Stimulated activated CD8-positive, alpha-beta memory T cell treated with anti-CD3 and anti-CD28 coated beads, Interleukin-2, amount 100 ng/mL, for 1 hour (primary cell): ENCODE results near the gene UTP4.

Experiments used
- DNase-seq, 2 donors: peaks; one replicate each; pipeline ENCODE4 v3.0.0-alpha.2; 2020; ENCODE audit warnings: low read depth in 2 of 2

Gene UTP4

DNA sequence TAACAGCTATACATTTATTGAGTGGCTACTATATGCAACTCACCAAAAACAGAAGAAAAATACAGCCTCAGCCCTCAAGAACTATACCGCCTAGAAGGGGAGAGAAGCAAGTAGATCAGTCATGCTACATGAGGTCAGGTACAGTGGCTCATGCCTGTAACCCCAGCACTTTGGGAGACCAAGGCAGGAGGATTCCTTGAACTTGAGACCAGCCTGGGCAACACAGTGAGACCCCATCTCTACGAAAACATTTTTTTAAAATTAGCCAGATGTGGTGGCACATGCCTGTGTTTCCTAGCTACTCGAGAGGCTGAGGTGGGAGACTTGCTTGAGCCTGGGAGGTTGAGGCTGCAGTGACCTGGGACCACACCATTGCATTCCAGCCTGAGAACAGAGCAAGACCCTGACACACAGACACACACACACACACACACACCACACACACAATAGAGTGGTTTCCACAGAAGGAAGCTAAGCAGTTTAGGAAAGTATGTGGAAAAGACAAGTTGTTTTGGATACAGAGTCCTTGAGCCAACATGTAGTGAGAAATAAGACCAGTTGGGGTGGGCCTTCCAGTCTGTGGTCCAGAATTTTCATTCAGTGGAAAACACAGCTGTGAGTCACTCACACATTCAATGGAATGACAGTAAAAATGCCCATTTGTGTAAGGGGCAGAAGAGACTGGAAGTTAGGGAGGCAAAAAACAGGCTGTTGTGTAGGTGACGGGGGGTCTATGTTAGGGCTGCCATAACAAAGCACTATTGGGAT lies 43.8 kb downstream of the UTP4 start:
- DNase-seq = no peak

DNA sequence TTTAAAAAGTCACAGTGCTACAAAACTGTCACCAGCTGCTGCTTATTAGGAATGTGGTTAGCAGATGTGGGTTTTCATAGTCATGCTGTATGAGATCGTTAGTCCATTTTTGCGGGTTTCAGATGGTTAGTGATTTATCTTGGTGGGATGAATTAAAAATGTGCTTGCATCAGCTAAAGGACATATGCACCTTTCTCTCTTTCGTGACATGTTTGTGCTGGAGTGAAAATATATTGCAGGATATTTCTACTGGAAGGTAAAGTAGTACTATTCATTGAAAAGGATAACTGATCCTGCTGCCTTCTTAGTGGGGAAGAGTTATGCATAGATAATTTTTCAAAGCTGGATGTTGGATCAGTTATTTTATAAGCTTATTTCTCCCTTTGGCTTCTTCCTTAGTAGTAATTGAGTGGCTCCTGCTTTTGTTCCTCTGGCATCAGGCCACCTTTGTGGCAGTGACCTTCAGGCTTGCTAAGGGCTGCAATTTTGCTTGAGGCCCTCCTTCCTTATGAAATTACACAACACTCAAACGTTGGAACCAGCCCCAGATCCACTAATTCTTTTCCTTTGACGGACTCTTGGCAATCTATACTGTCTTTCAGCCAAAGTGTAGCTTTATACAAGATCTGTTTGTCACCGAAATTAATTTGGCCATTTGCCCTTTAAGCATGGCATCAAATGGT lies 47.0 kb downstream of the UTP4 start:
- DNase-seq = no peak

DNA sequence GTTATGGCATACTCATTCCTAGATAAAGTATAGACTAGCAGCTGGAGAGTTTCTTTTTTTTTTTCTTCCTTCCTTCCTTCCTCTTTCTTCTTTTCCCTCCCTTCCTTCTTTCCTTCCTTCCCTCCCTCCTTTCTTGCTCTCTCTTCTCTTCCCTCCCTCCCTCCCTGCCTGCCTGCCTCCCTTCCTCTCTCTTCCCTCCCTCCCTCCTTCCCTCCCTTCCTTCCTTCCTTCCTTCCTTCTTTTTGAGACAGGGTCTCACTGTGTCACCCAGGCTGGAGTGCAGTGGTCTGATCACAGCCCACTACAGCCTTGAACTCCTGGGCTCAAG lies 47.5 kb downstream of the UTP4 start:
- no peak for DNase-seq

DNA sequence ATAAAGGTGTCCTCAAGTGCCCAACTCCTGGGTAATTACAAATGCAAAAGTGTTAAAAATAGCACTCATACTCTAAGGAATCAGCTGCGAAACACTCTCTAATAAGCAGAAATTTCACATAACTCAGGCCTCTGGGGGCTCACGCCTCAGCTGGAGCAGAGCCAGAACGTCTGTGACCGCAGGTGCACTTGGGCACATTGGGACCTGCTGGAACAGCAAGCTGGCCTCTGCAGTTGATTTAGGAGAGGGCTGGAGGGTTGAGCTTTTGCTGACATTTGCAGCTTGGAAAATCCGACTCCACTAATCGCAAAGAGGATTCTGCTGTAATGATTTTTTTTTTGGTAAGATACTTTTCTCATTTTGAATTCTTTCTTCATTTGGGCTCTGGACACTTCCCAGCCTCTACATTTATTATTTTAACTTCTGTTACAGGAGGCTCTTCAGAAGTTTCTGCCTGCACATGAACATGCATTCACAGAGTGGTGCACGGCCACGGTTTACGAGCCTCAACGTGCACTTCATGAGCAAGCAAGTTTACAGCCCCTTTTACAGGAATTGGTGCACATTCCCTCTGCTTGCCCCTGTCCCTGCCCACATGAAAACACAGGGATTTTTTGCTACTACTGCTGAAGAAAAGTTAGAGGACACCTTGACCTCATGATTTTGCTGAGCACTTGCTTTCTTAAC lies 50.4 kb downstream of the UTP4 start:
- no peak for DNase-seq

DNA sequence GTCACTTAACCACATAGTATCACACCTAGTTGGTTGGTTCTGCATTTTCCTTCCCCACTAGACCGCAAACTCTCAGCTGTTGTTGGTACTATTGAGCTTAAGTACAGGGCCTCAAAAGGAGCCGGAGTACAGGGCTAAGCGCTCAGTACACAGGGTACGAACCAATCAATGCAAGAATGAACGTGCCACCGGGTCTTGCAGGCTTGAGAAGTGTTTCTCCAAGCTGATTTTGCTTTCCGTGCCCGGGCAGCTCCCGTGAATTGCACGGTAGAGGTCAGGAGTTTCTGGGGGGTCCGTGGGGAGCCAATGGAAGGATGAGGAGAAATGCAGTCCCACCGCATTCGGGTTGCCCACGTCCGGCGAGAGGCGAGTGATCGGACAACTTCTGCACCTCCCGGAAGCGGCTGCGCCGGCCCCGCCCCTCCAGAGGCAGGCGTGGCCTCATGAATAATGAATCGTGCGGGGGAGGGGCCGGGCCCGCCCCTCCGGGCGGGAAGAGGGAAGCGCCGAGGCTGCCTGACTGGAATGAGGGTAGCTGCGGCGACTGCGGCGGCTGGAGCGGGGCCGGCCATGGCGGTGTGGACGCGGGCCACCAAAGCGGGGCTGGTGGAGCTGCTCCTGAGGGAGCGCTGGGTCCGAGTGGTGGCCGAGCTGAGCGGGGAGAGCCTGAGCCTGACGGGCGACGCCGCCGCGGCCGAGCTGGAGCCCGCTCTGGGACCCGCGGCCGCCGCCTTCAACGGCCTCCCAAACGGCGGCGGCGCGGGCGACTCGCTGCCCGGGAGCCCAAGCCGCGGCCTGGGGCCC lies 54.4 kb downstream of the UTP4 start, which contains the start of gene SNTB2:
SNTB2 (plus strand) TSS at position 523 of the 804 bp plus-strand sequence; CDS start at position 526, 3 bp downstream.
- peak; percentile 50 to 64 for DNase-seq

DNA sequence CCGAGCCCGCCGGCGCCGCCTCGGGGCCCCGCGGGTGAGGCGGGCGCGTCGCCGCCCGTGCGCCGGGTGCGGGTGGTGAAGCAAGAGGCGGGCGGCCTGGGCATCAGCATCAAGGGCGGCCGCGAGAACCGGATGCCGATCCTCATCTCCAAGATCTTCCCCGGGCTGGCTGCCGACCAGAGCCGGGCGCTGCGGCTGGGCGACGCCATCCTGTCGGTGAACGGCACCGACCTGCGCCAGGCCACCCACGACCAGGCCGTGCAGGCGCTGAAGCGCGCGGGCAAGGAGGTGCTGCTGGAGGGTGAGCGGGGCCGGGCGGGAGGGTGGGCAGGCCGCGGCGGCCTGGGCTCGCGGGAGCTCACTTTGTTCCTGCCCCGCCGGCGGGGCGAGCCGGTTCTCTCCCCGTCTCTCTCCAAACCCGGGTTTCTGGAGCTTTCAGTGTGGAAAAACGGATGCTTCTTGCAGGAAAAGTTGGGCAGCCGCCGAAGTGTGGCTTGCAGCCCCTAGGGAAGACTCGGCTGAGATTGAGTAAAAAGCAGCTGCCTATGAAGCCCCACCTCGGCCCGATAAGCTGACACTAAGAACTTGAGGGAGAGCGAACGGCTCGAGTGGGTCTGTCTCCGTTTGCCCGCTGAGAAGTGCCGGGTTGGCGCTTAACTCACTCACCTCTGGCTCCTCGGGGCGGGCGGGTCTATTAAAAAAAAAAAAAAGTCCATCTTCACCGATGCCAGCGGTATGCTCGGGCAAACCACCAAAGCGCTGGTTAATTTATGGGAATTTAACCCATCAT lies 55.2 kb downstream of the UTP4 start:
- peak in 1 of 2 donors; percentile 9 for DNase-seq

DNA sequence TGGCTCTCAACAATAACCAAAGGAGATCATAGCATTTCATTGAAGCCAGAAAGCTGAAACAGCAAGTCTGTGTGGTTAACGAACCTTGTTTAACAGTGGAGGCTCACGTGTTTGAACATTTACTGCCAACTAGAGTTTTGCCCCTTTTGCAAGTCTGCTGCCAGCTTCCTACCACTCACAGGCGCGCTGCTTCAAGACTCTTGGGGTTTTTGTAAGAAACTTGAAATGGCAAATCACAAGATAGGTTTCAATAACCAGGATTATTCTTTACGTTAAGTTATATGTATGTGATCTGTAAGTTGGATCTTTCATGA lies 55.7 kb downstream of the UTP4 start:
- peak in 1 of 2 donors; percentile 5 for DNase-seq

DNA sequence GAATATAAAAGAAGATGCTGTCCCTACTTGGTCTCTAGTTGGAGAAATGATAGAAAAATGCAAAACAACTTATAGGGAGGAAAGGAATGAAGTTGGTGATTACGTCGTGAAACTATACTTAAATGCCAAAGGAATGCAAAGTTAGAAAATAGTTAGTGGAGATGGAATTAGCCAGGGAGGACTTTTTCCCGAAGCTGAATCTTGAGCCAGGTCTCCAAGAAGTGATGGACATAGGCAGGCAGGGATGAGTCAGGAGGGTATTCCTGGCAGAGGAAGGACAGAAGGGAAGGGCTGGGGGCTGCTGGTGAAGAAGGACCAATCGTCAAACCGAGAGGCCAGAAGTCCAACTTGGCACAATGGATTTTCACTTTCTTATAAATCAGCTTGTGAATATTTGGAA lies 56.3 kb downstream of the UTP4 start:
- no peak for DNase-seq

DNA sequence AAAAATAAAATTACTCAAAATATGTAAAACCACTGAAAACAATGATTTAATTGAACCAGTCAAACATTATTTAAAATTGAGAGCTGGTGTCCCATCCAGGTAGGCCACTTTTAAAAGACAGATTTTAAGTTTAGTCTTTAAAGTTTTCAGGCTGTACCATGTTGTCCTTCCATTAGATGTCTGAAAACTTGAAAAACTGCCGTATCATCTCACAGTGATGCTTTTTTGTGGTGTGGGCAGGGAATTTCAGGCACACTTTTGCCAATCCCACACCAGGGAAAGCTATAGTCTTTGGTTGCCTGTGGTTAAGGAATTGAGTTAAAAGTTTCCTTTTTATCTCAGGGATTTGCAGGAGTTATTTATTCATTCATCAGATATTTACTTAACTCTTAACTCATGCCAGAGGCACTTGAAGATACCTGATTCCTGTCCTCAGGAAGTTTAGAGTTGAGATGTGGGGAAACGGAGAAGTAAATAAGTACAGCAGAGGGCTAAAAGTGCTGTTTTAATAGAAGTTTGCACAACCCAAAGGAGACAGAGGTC lies 57.7 kb downstream of the UTP4 start:
- DNase-seq = no peak

DNA sequence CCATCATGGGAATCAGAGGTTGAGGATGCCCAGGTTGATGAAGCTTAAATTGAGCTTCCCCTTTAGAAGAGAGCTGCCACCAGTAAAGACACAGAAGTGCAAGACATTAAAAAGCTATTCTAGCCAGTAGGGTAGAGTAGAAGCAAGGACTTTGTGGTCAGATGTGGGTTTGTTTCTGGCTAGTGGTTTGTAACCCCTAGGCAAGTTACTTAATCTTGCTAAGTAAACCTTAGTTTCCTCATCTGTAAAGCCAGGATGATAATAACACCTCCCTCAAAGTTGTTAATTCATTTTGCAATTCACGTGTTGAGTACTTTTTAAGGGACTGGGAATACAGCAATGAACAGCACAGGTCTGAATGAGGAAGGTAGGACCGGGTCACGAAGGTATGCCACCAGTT lies 58.1 kb downstream of the UTP4 start:
- no peak for DNase-seq

DNA sequence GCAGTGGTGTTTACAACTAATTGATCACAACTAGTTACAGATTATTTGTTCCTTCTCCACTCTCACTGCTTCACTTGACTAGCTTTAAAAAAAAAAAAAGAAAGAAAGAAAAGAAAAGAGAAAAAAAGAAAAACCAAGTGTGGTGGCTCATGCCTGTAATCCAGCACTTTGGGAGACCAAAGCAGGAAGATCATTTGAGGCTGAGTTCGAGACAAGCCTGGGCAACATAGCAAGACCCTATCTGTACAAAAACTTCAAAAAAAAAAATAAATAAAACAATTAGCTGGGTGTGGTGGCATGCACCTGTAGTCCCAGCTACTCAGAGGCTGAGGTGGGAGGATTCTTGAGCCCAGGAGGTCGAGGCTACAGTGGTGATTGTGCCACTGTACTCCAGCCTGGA lies 58.7 kb downstream of the UTP4 start:
- no peak for DNase-seq

DNA sequence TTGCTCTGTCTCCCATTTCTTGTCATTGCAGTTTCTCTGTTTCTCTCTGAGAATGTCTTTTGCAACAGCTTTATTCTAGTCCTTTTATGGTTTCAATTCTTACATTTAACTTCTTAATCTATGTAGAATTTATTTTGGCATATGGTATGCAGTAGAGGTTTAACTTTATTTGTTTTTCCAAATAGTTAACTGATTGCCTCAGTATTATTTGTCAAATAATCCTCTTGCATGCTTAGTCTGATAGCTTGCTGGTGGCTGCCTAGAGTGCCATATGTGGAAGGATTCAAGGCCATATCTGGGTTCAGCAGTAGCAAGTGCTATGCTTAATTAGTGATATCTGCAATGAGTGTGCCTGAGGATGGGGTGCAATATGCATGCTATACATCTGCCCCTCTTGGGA lies 61.4 kb downstream of the UTP4 start:
- no peak for DNase-seq

DNA sequence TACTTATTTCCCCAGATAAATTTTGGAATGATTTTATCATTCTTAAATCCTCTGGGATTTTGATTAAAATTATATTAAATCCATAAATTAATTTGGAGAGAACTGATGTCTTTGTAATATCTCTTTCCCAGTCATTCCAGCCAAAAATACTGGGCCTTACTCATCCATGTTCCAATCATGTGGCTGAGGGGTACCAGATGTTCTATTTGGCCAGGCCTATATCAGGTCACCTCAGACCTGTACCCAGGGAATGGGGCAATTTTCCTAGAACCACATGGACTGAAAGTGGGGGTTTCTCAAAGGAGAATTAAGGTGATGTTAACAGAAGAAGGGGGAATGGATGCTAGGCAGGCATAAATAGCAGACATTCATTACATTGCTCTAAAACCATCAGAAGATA lies 62.0 kb downstream of the UTP4 start:
- DNase-seq = no peak

DNA sequence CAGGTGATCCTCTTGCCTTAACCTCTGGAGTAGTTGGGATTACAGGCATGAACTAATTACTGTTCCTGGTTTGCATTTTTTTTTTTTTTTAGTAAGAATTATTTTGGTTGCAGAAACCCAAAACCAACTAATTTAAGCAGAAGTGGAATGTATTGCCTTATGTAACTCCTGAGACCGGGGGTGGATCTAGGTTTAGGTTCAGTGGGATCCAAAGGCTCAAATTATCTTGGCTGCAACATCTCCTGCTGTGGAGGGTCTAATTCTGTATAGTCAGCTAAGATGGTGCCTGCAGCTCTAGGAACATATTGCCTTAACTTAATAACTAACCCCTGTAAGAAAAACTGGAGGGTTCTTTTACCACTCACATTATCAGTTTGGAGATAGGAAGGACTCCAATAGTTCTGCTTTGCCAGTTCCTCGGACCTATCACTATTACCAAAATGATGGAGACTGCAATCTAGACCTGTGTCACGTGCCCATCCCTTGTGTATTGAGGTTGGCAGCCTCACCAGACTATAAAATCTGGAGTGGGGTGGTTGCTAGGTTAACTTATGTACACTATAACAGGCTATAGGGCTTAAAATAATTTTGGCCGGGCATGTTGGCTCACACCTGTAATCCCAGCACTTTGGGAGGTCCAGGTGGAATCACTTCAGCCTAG lies 63.0 kb downstream of the UTP4 start:
- DNase-seq = no peak

DNA sequence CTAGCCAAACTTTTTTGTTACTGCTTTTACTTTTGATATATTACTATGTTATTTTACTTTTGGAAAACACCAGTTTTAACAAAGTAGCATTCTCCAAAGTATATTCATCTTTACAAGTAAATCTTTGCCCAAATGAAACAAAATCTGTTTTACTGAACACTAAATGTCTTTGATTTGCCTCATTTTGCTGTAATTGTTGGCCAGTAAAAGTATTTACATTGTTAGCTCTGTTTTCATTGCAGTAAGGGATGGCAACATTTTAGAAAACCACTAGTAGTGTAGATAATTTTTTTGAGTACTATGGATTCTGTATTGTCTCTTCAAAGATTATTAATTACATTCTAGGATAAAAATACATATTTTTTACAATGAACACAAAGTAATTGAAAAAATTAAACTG lies 65.1 kb downstream of the UTP4 start:
- no peak for DNase-seq

DNA sequence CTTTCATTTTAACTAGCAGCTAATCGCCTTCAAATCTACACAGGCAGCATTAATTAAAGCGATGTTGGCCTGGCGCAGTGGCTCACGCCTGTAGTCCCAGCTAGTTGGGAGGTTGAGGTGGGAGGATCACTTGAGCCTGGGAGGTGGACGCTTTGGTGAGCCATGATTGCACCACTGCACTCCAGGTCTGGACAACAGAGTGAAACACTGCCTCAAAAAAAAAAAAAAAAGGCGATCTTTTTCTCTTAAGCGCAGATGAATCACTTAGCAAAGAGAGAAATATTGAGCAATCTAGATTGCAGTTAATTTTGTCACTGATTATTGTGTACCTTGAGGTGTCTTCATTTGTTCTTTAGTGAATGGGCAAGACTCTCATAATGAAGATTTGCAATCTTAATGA lies 66.9 kb downstream of the UTP4 start:
- no peak for DNase-seq

DNA sequence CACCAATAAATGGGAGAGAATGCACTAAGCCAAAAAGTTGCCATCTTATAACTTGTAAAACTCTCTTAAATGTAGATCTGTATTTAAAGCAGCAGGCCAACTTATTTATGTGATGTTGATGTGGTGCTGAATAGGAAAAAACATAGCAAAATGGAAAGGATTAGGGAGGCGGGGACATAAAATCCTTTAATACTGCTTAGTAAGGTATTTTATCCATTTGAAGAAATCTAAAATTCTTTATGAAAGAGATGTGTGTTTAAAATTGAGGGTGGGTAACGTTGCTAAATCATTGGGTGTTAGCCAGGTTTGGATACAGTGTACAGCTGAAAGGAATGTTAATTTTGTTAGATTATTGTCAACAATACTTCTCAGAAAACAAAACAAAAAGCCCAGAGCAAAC lies 68.8 kb downstream of the UTP4 start:
- no peak for DNase-seq

DNA sequence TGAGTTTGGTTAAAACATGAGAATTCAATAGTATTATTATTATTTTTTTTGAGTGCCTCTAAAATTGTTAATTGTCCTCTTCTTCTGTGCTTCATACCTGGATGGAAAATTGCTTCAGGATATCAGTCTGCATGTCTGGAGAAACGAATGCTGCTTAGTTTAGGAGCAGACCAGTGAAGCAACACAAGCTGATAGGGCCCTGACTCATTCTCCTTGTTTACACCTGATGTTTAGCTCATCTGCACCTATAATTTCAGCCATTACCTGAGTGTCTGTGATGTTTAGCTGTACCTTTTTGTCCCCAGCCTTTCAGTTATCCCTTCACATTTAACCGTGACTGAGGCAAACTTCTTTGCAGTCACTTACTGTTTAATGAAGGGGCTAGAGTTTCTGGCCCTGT lies 69.3 kb downstream of the UTP4 start:
- DNase-seq = no peak

DNA sequence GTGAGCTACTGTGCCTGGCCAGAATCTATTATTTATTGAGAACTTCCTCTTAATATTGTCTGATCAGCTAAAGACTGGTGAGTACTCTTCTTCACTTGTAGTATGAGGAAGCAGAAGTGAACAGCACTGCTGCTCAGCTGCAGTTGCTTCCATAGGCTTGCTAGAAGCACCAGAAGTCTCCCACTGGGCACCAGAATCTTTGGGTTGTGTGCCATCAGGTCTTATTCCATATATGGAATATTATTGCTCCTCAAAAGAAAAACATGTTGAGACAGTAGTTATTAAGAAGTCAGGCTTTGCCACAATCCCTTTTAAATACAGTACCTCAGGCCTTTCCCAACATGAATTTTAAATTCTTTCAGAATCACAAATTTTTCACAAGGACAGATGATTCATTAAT lies 71.7 kb downstream of the UTP4 start:
- no peak for DNase-seq

DNA sequence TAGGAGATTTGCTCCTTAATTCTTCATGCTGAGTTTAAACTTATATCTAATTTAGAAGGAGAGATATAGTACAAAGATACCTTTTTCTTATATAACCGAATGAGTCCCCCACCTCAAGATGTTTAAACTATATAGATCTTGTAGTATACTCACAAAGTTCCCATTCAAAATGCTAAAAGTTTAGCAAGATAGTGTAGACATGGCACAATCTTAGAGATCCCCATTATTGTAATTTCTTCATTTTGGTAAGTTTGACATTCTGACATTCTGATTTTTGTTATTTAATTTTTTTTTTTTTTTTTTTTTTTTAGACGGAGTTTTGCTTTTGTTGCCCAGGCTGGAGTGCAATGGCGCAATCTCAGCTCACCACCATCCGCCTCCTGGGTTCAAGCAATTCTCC lies 77.3 kb downstream of the UTP4 start:
- DNase-seq = no peak

DNA sequence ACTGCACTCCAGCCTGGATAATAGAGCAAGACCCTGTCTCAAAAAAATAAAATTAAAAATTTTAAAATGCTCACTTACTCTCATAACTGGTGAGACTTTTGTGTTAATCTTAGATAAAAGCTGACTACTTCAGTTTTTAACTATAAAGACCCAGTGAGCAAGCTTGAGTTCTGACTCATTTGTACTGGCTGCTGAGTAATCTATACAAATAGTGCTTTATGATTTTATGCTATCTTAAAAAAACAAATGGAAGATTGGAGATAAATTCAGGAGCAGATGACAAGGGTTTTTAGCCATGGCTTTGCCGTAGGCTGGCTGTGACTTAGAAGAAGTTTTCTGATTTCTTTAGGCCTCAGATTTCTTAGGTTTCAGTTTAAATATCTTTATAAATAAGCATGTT lies 85.0 kb downstream of the UTP4 start:
- no peak for DNase-seq
